OCI-LY1 (cell line): ENCODE measurements around the gene ZMYND10.

ENCODE experiments used
- H2AFZ ChIP-seq: fragments of 200-600 bp; sonication (generic), shearing (Covaris generic); 2 replicates; pipeline ENCODE4 v1.6.0; 2014; ENCODE audit warnings: antibody characterized with exemption, mild to moderate bottlenecking, low read length
- H3F3A ChIP-seq: fragments of 200-600 bp; sonication (generic), shearing (Covaris generic); 2 replicates; pipeline ENCODE4 v1.6.0; 2014; ENCODE audit warnings: mild to moderate bottlenecking, antibody characterized with exemption, low read length, moderate library complexity; ENCODE audit not compliant: insufficient read depth
- H3K27ac ChIP-seq: fragments of 200-600 bp; sonication (generic); 2 replicates; pipeline ENCODE4 v1.5.1; 2014; ENCODE audit warnings: low read length, mixed run types, mild to moderate bottlenecking, low read depth; ENCODE audit not compliant: poor library complexity, severe bottlenecking
- H3K27me3 ChIP-seq: fragments of 200-600 bp; sonication (generic); 2 replicates; pipeline ENCODE4 v1.6.0; 2014; ENCODE audit warnings: antibody characterized with exemption, mild to moderate bottlenecking, low read length, moderate library complexity; ENCODE audit not compliant: insufficient read depth
- H3K36me3 ChIP-seq: fragments of 200-600 bp; sonication (generic); 2 replicates; pipeline ENCODE4 v1.6.1; 2014; ENCODE audit warnings: mild to moderate bottlenecking, antibody characterized with exemption, low read length, moderate library complexity, mixed read lengths; ENCODE audit not compliant: insufficient read depth
- H3K4me1 ChIP-seq: fragments of 200-600 bp; sonication (generic); 2 replicates; pipeline ENCODE4 v1.5.1; 2014; ENCODE audit warnings: mild to moderate bottlenecking, low read length, moderate library complexity; ENCODE audit not compliant: insufficient read depth, severe bottlenecking
- H3K4me2 ChIP-seq: fragments of 200-600 bp; sonication (generic), shearing (Covaris generic); 2 replicates; pipeline ENCODE4 v1.6.1; 2014; ENCODE audit warnings: low read length
- H3K4me3 ChIP-seq: fragments of 200-600 bp; sonication (generic); 2 replicates; pipeline ENCODE4 v1.5.1; 2014; ENCODE audit warnings: low read length, low read depth, mild to moderate bottlenecking, mixed read lengths; ENCODE audit not compliant: poor library complexity, severe bottlenecking
- H3K79me2 ChIP-seq: fragments of 200-600 bp; shearing (Covaris generic); 2 replicates; pipeline ENCODE4 v1.6.1; 2016; ENCODE audit warnings: mixed run types, low read length, mixed read lengths; ENCODE audit not compliant: insufficient read depth
- H3K9ac ChIP-seq: fragments of 200-600 bp; sonication (generic), shearing (Covaris generic); 2 replicates; pipeline ENCODE4 v1.6.1; 2014; ENCODE audit warnings: mild to moderate bottlenecking, low read length, mixed read lengths
- H3K9me2 ChIP-seq: fragments of 200-600 bp; sonication (generic), shearing (Covaris generic); 2 replicates; pipeline ENCODE4 v1.6.1; 2014; ENCODE audit warnings: low read depth, mild to moderate bottlenecking, low read length, mixed read lengths
- H3K9me3 ChIP-seq: fragments of 200-600 bp; shearing (Covaris generic); 2 replicates; pipeline ENCODE4 v1.6.1; 2014; ENCODE audit warnings: low read length, mixed read lengths
- H4K20me1 ChIP-seq: fragments of 200-600 bp; sonication (generic), shearing (Covaris generic); 2 replicates; pipeline ENCODE4 v1.6.0; 2016; ENCODE audit warnings: mild to moderate bottlenecking, low read length; ENCODE audit not compliant: insufficient read depth
- EZH2 ChIP-seq: fragments of 200-600 bp; sonication (generic), shearing (Covaris generic); IDR thresholded peaks from 2 replicates; pipeline ENCODE4 v1.8.0; 2017; ENCODE audit warnings: borderline replicate concordance, mixed run types, mild to moderate bottlenecking, antibody characterized with exemption, low read length, moderate library complexity, mixed read lengths
- TF ChIP-seq, protein P1 (sequence below): fragments of 200-600 bp; sonication (generic), shearing (Covaris generic); IDR thresholded peaks from 2 replicates; pipeline ENCODE4 v1.5.1; 2017; ENCODE audit warnings: mild to moderate bottlenecking, antibody characterized with exemption, low read length, moderate library complexity, mixed read lengths

The ZMYND10 gene

DNA sequence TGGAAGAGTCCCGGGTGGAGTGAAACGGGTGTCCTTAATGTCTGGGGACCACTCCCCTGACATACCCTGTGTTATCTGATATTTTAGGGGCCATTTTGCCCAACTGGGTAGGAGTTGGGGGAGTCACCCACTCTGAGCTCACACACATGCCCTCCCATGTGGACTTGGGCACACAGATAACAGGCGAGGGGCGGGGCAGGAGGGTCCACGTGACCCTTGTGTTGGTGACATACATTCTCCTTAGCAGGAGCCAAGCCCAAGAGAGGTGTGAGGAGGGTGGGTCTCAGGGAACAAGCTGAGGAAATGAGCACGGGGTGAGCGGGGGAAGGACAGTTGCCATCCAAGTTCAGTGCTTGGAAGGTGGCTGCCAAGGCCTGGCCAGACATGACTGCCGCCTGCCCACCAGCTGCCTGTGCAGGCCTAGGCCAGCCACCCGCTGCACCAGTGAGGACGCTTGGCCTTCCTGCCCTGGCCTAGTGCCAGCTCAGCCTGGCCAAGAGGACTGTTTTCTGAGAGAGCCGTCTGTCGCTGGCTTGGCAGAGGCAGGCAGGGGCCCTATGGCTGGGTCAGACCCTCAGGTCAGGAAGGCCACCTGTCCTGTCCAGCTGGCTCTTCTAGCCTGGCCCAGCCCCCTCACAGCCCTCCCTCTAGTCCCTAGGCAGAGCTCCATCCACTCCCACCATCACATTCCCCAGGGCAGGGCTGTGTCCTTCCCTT lies 45.1 kb upstream of the ZMYND10 start:
- Histone ChIP-seq H3K4me3 (no peak overlapping the region), H3K36me3 (no peaks in the 10 kb centered on the region), H3K9me2 (no peaks in the 10 kb centered on the region), H4K20me1 (no peaks in the 10 kb centered on the region), H3F3A (no peaks in the 10 kb centered on the region), H3K79me2 (no peaks in the 10 kb centered on the region), H3K27me3 (peaks cover 6% of the 10 kb centered on the region; the same call in 1 of the 2 replicates), H3K4me2 (no peak overlapping the region), H2AFZ (no peak overlapping the region), H3K4me1 (no peaks in the 10 kb centered on the region), H3K27ac (no peak overlapping the region), H3K9me3 (no peaks in the 10 kb centered on the region), H3K9ac (no peak overlapping the region)
- TF ChIP-seq EZH2, result no peak
- TF ChIP-seq, protein P1, sequence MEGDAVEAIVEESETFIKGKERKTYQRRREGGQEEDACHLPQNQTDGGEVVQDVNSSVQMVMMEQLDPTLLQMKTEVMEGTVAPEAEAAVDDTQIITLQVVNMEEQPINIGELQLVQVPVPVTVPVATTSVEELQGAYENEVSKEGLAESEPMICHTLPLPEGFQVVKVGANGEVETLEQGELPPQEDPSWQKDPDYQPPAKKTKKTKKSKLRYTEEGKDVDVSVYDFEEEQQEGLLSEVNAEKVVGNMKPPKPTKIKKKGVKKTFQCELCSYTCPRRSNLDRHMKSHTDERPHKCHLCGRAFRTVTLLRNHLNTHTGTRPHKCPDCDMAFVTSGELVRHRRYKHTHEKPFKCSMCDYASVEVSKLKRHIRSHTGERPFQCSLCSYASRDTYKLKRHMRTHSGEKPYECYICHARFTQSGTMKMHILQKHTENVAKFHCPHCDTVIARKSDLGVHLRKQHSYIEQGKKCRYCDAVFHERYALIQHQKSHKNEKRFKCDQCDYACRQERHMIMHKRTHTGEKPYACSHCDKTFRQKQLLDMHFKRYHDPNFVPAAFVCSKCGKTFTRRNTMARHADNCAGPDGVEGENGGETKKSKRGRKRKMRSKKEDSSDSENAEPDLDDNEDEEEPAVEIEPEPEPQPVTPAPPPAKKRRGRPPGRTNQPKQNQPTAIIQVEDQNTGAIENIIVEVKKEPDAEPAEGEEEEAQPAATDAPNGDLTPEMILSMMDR, result no peak

DNA sequence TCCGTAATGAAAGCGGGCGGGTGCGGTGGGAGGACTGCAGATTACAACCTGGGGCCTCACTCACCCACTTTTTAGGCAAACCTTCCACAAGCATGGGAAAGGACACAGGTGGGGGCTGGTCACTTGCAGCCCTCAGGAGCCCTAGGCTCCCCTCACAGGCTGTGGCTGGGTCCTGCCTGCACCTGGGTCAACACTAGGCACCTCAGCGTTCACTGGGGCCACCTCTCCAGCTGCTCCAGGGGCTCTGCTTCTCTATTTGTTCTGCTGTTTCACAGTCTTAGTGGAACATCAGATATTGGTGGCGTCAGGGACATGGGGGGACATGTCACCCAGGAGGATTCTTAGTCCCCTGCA lies 43.9 kb upstream of the ZMYND10 start:
- Histone ChIP-seq H3K27me3 (peaks cover 6% of the 10 kb centered on the region; the same call in 1 of the 2 replicates), H3K9me2 (no peaks in the 10 kb centered on the region), H2AFZ (no peak overlapping the region), H3K36me3 (no peaks in the 10 kb centered on the region), H3K27ac (no peak overlapping the region), H3K4me2 (no peak overlapping the region), H3F3A (no peaks in the 10 kb centered on the region), H3K4me3 (no peak overlapping the region), H3K9ac (no peak overlapping the region), H3K9me3 (no peaks in the 10 kb centered on the region), H3K79me2 (no peaks in the 10 kb centered on the region), H4K20me1 (no peaks in the 10 kb centered on the region), H3K4me1 (no peaks in the 10 kb centered on the region)
- TF ChIP-seq, protein P1, result no peak
- no peak for TF ChIP-seq EZH2

DNA sequence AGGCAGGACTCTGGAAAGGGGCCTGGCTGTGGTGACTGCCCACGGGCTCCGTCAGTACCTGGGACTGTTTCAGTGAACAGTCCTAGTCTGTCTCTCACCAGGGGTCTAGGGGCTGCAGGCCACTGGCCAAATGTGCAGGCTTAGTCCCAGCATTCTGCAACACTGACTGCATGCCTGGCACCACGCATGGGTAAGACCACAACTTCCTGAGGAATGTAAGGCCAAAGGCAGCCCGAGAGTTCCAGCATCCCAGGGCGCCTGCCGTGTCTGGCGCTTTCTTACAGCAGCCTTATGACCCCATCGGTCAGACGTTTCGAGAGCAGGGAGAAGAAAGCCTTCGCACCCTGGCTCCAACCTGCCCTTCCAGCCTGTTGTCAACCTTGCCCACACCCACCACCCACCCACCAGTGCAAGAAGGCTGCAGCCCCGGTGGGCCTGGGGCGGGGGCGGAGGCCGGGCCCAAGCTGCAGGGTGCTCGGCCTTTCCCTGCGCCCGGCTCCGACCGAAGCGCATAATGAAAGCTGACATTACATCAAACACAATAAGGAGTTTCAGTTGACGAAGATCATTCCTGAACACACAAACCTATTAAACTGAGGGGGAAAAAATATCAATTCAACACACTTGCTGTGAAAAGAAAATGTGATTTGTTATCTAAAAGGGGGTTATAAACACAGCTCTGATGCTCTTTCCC lies 43.3 kb upstream of the ZMYND10 start:
- Histone ChIP-seq H3K79me2 (no peaks in the 10 kb centered on the region), H3K9me3 (no peaks in the 10 kb centered on the region), H3F3A (no peaks in the 10 kb centered on the region), H3K27me3 (peaks cover 6% of the 10 kb centered on the region; the same call in 1 of the 2 replicates), H3K9me2 (no peaks in the 10 kb centered on the region), H3K27ac (no peak overlapping the region), H3K4me1 (no peaks in the 10 kb centered on the region), H3K4me2 (no peak overlapping the region), H3K36me3 (no peaks in the 10 kb centered on the region), H4K20me1 (no peaks in the 10 kb centered on the region), H3K9ac (no peak overlapping the region), H2AFZ (no peak overlapping the region), H3K4me3 (no peak overlapping the region)
- no peak for TF ChIP-seq EZH2
- TF ChIP-seq, protein P1, result peak; percentile 13; the same call in 1 of the 2 replicates
